Endodermal cell (in vitro differentiated cells): ENCODE results near the gene ZFYVE28. TPM values are rescaled to one million over a fixed set of nuclear protein-coding genes. Genes with fewer than 3 reads are reported as not detected.

ENCODE experiments used
- DNase-seq: peaks from one replicate; pipeline ENCODE4 v3.0.0-alpha.2; 2017
- H3K27ac ChIP-seq: 2 replicates; pipeline ENCODE4 v1.5.1; 2013; ENCODE audit warnings: mild to moderate bottlenecking, low read depth, low read length, moderate library complexity
- H3K27me3 ChIP-seq: 2 replicates; pipeline ENCODE4 v1.6.1; 2013; ENCODE audit warnings: mild to moderate bottlenecking, low read length, moderate library complexity; ENCODE audit not compliant: insufficient read depth, control insufficient read depth, poor library complexity, severe bottlenecking
- H3K36me3 ChIP-seq: 2 replicates; pipeline ENCODE4 v1.7.0; 2013; ENCODE audit warnings: mild to moderate bottlenecking, low read length, moderate library complexity; ENCODE audit not compliant: control insufficient read depth, insufficient read depth
- H3K4me1 ChIP-seq: one replicate; pipeline ENCODE4 v1.7.0; 2013; ENCODE audit warnings: low read length; ENCODE audit not compliant: control insufficient read depth, insufficient read depth
- H3K4me3 ChIP-seq: 2 replicates; pipeline ENCODE4 v1.5.1; 2013; ENCODE audit warnings: mild to moderate bottlenecking, low read length, moderate library complexity
- H3K9ac ChIP-seq: 2 replicates; pipeline ENCODE4 v1.6.1; 2013; ENCODE audit warnings: mild to moderate bottlenecking, low read length, moderate library complexity; ENCODE audit not compliant: poor library complexity, severe bottlenecking; ENCODE audit errors: extremely low read depth
- H3K9me3 ChIP-seq: 2 replicates; pipeline ENCODE4 v1.6.1; 2013; ENCODE audit warnings: mild to moderate bottlenecking, low read length, moderate library complexity; ENCODE audit not compliant: control insufficient read depth
- H3K27ac Mint-ChIP-seq: 2 replicates; pipeline ENCODE4 v1.8.0; 2020; ENCODE audit warnings: mixed read lengths
- H3K27me3 Mint-ChIP-seq: 2 replicates; pipeline ENCODE4 v1.8.0; 2021; ENCODE audit warnings: mild to moderate bottlenecking, mixed read lengths; ENCODE audit not compliant: insufficient read depth
- H3K36me3 Mint-ChIP-seq: 2 replicates; pipeline ENCODE4 v1.8.0; 2020; ENCODE audit warnings: low read depth, mixed read lengths
- H3K4me1 Mint-ChIP-seq: 2 replicates; pipeline ENCODE4 v1.8.0; 2020; ENCODE audit warnings: mixed read lengths
- H3K4me3 Mint-ChIP-seq: 2 replicates; pipeline ENCODE4 v1.8.0; 2020; ENCODE audit warnings: mild to moderate bottlenecking, moderate library complexity, mixed read lengths
- H3K9me3 Mint-ChIP-seq: 2 replicates; pipeline ENCODE4 v1.8.0; 2020; ENCODE audit warnings: mild to moderate bottlenecking, mixed read lengths
- CTCF ChIP-seq: fragments of 200-600 bp; sonication (generic); conservative IDR thresholded peaks from 2 replicates; pipeline ENCODE4 v1.5.0; 2021; ENCODE audit warnings: antibody characterized with exemption, mild to moderate bottlenecking
- WGBS, 2 experiments: methylation state at CpG; one replicate each; pipeline versions ENCODE4 v1.1.5 to v1.1.7; 2013; ENCODE audit warnings: missing lambda C conversion rate in 2 of 2, mixed read lengths in 1 of 2; ENCODE audit not compliant: insufficient coverage in 1 of 2, insufficient read length in 1 of 2; 5-methylcytosine and 5-hydroxymethylcytosine counted together
- total RNA-seq, 2 donors: library from RNA; stranded (reverse); fragmentation: NEBNext Ultra II Directional in 1 of 2; extraction: Animal tissue kit (Norgen Biotek cat#: 25700) in 1 of 2; gene quantifications; 2 replicates in 1 of 2; 3 replicates in 1 of 2; pipeline ENCODE4 v1.2.1, GENCODE V29; 2021

ZFYVE28 gene
- total RNA-seq, 2 donors from 2014 or later, result 0.73 to 1.6 TPM

- no peak overlapping the region for H3K9ac ChIP-seq
- H3K4me3 Mint-ChIP-seq, result no peak overlapping the region
- no peaks in the 10 kb centered on the region for H3K36me3 Mint-ChIP-seq
- H3K36me3 ChIP-seq, result no peaks in the 10 kb centered on the region
- 91 to 93% methylated on average over 15 of the region's 15 CpGs for WGBS, 2 experiments
- H3K27me3 ChIP-seq, result no peaks in the 10 kb centered on the region
- H3K4me1 Mint-ChIP-seq, result no peaks in the 10 kb centered on the region
- H3K9me3 ChIP-seq, result no peaks in the 10 kb centered on the region
- no peak for DNase-seq
- H3K27me3 Mint-ChIP-seq, result no peaks in the 10 kb centered on the region
- TF ChIP-seq CTCF, result no peak
- no peak overlapping the region for H3K27ac ChIP-seq
- no peak overlapping the region for H3K4me3 ChIP-seq
- no peaks in the 10 kb centered on the region for H3K4me1 ChIP-seq
- no peak overlapping the region for H3K27ac Mint-ChIP-seq
- no peaks in the 10 kb centered on the region for H3K9me3 Mint-ChIP-seq
These were observed 133.4 kb downstream of the ZFYVE28 start for GRCh38 chr4:2284934-2285612.

DNA sequence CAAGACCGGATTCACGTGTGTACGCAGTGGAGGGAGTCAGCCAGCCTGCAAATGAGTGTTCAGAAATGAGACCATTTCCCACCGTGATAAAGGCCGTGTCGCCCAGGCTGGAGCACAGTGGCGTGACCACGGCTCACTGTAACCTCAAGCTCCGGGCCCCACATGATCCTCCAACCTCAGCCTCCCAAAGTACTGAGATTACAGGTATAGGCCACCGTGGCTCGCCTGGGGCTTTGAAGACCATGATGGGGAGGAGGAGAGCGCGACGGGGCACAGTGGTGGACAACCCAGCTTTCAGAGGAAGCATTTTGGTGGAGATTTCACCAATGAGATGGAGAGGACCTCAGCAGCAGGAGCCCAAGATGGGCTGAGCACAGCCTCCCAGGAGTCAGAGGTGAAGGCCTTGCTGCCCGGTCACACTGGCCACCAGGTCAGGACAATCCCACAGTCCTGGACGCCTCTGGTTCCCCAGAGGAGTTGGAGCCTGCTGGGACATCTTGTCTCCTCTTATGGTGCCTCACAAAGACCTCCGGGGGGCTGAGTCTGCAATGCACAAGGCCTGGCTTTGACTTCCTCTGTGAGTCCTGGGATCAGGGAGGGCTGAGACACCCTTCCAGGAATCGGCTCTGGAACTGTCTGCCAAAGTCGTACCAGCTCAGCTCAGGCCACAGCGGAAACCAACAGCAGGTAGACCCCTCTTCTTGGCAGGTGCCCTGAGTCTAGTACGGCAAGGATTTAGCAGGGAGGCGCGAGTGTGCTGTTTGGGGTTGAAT is 134.1 kb downstream of the ZFYVE28 start:
- no peak for TF ChIP-seq CTCF
- H3K9me3 ChIP-seq, result no peaks in the 10 kb centered on the region
- H3K4me3 ChIP-seq, result no peak overlapping the region
- H3K36me3 ChIP-seq, result no peaks in the 10 kb centered on the region
- Mint-ChIP-seq H3K4me3 (no peak overlapping the region), H3K9me3 (no peaks in the 10 kb centered on the region), H3K27ac (no peak overlapping the region), H3K36me3 (no peaks in the 10 kb centered on the region), H3K27me3 (no peaks in the 10 kb centered on the region), H3K4me1 (no peaks in the 10 kb centered on the region)
- H3K9ac ChIP-seq, result no peak overlapping the region
- H3K27me3 ChIP-seq, result no peaks in the 10 kb centered on the region
- H3K4me1 ChIP-seq, result no peaks in the 10 kb centered on the region
- H3K27ac ChIP-seq, result no peak overlapping the region
- whole genome bisulfite sequencing, 2 experiments, result 94 to 95% methylated on average over 14 to 23 of the region's 23 CpGs
- DNase-seq, result no peak

- no peak overlapping the region for H3K27ac Mint-ChIP-seq
- H3K27me3 Mint-ChIP-seq, result no peaks in the 10 kb centered on the region
- TF ChIP-seq CTCF, result no peak
- 84 to 90% methylated on average over 2 to 3 of the region's 3 CpGs for WGBS, 2 experiments
- H3K9me3 ChIP-seq, result no peaks in the 10 kb centered on the region
- no peak for DNase-seq
- H3K4me3 ChIP-seq, result no peak overlapping the region
- no peak overlapping the region for H3K27ac ChIP-seq
- no peak overlapping the region for H3K4me3 Mint-ChIP-seq
- no peaks in the 10 kb centered on the region for H3K36me3 Mint-ChIP-seq
- H3K4me1 Mint-ChIP-seq, result no peaks in the 10 kb centered on the region
- no peaks in the 10 kb centered on the region for H3K36me3 ChIP-seq
- no peaks in the 10 kb centered on the region for H3K27me3 ChIP-seq
- no peak overlapping the region for H3K9ac ChIP-seq
- H3K4me1 ChIP-seq, result no peaks in the 10 kb centered on the region
- no peaks in the 10 kb centered on the region for H3K9me3 Mint-ChIP-seq
These were observed 135.2 kb downstream of the ZFYVE28 start for GRCh38 chr4:2283199-2283711.
